Esophagus squamous epithelium (tissue), 5 donors: ENCODE measurements around the gene SRPX. TPM values are rescaled to one million over a fixed set of nuclear protein-coding genes. Genes with fewer than 3 reads are reported as not detected.

ENCODE experiments used
- DNase-seq: peaks from one replicate; lab custom pipeline; 2025; lab: John Stamatoyannopoulos, UW
- H3K27ac ChIP-seq, 4 donors: fragments of 200-600 bp; sonication (generic); one replicate each; pipeline ENCODE4 v1.5.1; 2016 to 2019; ENCODE audit warnings: mild to moderate bottlenecking in 1 of 4
- H3K27me3 ChIP-seq, 4 donors: fragments of 200-600 bp; sonication (generic); 1 replicate in 3 of 4; 2 replicates in 1 of 4; pipeline versions ENCODE4 v1.5.1 to v1.6.0; 2017 to 2021; ENCODE audit warnings: antibody characterized with exemption in 1 of 4
- H3K36me3 ChIP-seq, 3 donors: fragments of 200-600 bp; sonication (generic); one replicate each; pipeline ENCODE4 v1.5.1; 2016 to 2019
- H3K4me1 ChIP-seq, 3 donors: fragments of 200-600 bp; sonication (generic); one replicate each; pipeline ENCODE4 v1.5.1; 2017 to 2019
- H3K4me3 ChIP-seq, 4 donors: fragments of 200-600 bp; sonication (generic); 1 replicate in 3 of 4; 2 replicates in 1 of 4; pipeline ENCODE4 v1.5.1; 2016 to 2019; ENCODE audit warnings: mild to moderate bottlenecking in 2 of 4, moderate library complexity in 1 of 4
- H3K9me3 ChIP-seq, 3 donors: fragments of 200-600 bp; sonication (generic); one replicate each; pipeline ENCODE4 v1.5.1; 2016 to 2019
- CTCF ChIP-seq, 6 experiments: fragments of 450-650 bp in 4 of 6; fragments of 200-600 bp in 2 of 6; sonication (generic) in 2 of 6; IDR thresholded peaks; one replicate each; pipeline ENCODE4 v1.5.1; 2016 to 2019; ENCODE audit warnings: antibody characterized with exemption in 6 of 6, mild to moderate bottlenecking in 4 of 6, moderate library complexity in 4 of 6
- POLR2A ChIP-seq, 4 donors: fragments of 450-650 bp; IDR thresholded peaks; one replicate each; pipeline ENCODE4 v1.6.1; 2017; ENCODE audit warnings: antibody characterized with exemption in 4 of 4, mild to moderate bottlenecking in 4 of 4, moderate library complexity in 3 of 4
- WGBS, 2 donors: methylation state at CpG; one replicate each; pipeline ENCODE4 v1.1.5; 2018; 5-methylcytosine and 5-hydroxymethylcytosine counted together
- intact Hi-C: fragments of 100-400 bp; cut with DNase I; formaldehyde crosslinking; loops from one replicate; pipeline ENCODE4 v1.15.0; 2022
- total RNA-seq, 4 donors: library from RNA; depleted of rRNA; stranded (reverse); fragments of >200 nt; gene quantifications; one replicate each; pipeline ENCODE4 v1.1.0, GENCODE V29; 2016
- donor health status: DM: yes; HTN: yes; CAD: no.

Gene SRPX
- total RNA-seq, 4 donors from 2014 or later: 0.99 to 88.1 (median 16.0) TPM

GRCh38 chrX:38220024-38220414 is 652 bp downstream of the SRPX start:
- 51% methylated on average over 9 of the region's 14 CpGs; no CpG with 5 or more reads in 1 of the 2 donors for WGBS, 2 donors

GRCh38 chrX:38216642-38217041 is 4.0 kb downstream of the SRPX start:
- Histone ChIP-seq H3K27me3 (peaks cover 0 to 27% (median 0%) of the 10 kb centered on the region in 4 donors), H3K4me1 (peaks cover 0 to 17% (median 0%) of the 10 kb centered on the region in 3 donors), H3K36me3 (no peaks in the 10 kb centered on the region), H3K9me3 (no peaks in the 10 kb centered on the region), H3K27ac (no peak overlapping the region), H3K4me3 (no peak overlapping the region)
- no peak for DNase-seq
- TF ChIP-seq CTCF (IDR thresholded peaks at IDR 0.05): no peak
- no peak for TF ChIP-seq POLR2A (IDR thresholded peaks at IDR 0.05)
- intact Hi-C loops: no loop called here
- WGBS, 2 donors: 72 to 74% methylated on average over 5 of the region's 5 CpGs

More at GRCh38 chrX:38220024-38220414, 652 bp downstream of the SRPX start:
- H3K27me3 ChIP-seq: peaks cover 0 to 30% (median 0%) of the 10 kb centered on the region in 4 donors
- intact Hi-C loops: no loop called here
- peaks cover 0 to 17% (median 0%) of the 10 kb centered on the region in 3 donors for H3K4me1 ChIP-seq
- H3K27ac ChIP-seq: peak overlapping the region in 2 of 4 donors; percentile 16 to 66
- TF ChIP-seq CTCF (IDR thresholded peaks at IDR 0.05) (peak in 2 of 6 experiments; percentile 14 to 33), POLR2A (IDR thresholded peaks at IDR 0.05) (no peak)
- no peak for DNase-seq
- no peaks in the 10 kb centered on the region for H3K9me3 ChIP-seq
- H3K4me3 ChIP-seq: peak overlapping the region; percentile 27 to 64 (median 47)
- no peaks in the 10 kb centered on the region for H3K36me3 ChIP-seq

- TF ChIP-seq CTCF (IDR thresholded peaks at IDR 0.05): no peak
- TF ChIP-seq POLR2A (IDR thresholded peaks at IDR 0.05): no peak
- Histone ChIP-seq H3K4me3 (no peak overlapping the region), H3K36me3 (no peaks in the 10 kb centered on the region), H3K27ac (no peak overlapping the region), H3K9me3 (no peaks in the 10 kb centered on the region), H3K4me1 (peaks cover 0 to 4% (median 0%) of the 10 kb centered on the region in 3 donors), H3K27me3 (peaks cover 0 to 18% (median 0%) of the 10 kb centered on the region in 4 donors)
- 43 to 70% methylated on average over 8 to 11 of the region's 11 CpGs for WGBS, 2 donors
- DNase-seq: no peak
- intact Hi-C loops: no loop called here
These were observed 5.8 kb downstream of the SRPX start for GRCh38 chrX:38214551-38215531.

- DNase-seq: no peak
- TF ChIP-seq CTCF (IDR thresholded peaks at IDR 0.05) (no peak), POLR2A (IDR thresholded peaks at IDR 0.05) (no peak)
- H3K36me3 ChIP-seq: no peaks in the 10 kb centered on the region
- no peaks in the 10 kb centered on the region for H3K4me1 ChIP-seq
- peaks cover 0 to 10% (median 0%) of the 10 kb centered on the region in 4 donors for H3K27me3 ChIP-seq
- H3K9me3 ChIP-seq: no peaks in the 10 kb centered on the region
- WGBS, 2 donors: 63% methylated on average over 1 of the region's 1 CpG; no CpG with 5 or more reads in 1 of the 2 donors
- H3K27ac ChIP-seq: no peak overlapping the region
- H3K4me3 ChIP-seq: no peak overlapping the region
- intact Hi-C loops: no loop called here
These were observed 6.6 kb downstream of the SRPX start for GRCh38 chrX:38214044-38214443.
